Nephron (organoid): ENCODE data around the gene BATF3.

Experiments used
- H3K27ac Mint-ChIP-seq, 3 experiments: 2 replicates each; pipeline ENCODE4 v1.8.0; 2020; ENCODE audit warnings: mixed read lengths in 3 of 3, mild to moderate bottlenecking in 2 of 3, moderate library complexity in 1 of 3
- H3K27me3 Mint-ChIP-seq: 2 replicates; pipeline ENCODE4 v1.8.0; 2021; ENCODE audit warnings: low read depth, mild to moderate bottlenecking, moderate library complexity, mixed read lengths
- H3K36me3 Mint-ChIP-seq: 2 replicates; pipeline ENCODE4 v1.8.0; 2020; ENCODE audit warnings: low read depth, mixed read lengths
- H3K4me1 Mint-ChIP-seq: 2 replicates; pipeline ENCODE4 v1.8.0; 2020; ENCODE audit warnings: mixed read lengths
- H3K4me3 Mint-ChIP-seq, 3 experiments: 2 replicates each; pipeline ENCODE4 v1.8.0; 2020; ENCODE audit warnings: mild to moderate bottlenecking in 3 of 3, mixed read lengths in 3 of 3, moderate library complexity in 2 of 3
- H3K9me3 Mint-ChIP-seq: 2 replicates; pipeline ENCODE4 v1.8.0; 2020; ENCODE audit warnings: mixed read lengths
- TF ChIP-seq, protein P1 (sequence below), 3 experiments: fragments of 200-600 bp; sonication (generic); IDR thresholded peaks; one replicate each; pipeline ENCODE4 v1.5.0; 2021; ENCODE audit warnings: antibody characterized with exemption in 3 of 3; ENCODE audit not compliant: unreplicated experiment in 3 of 3

Gene BATF3

GRCh38 chr1:212651977-212652376 lies 47.7 kb downstream of the BATF3 start:
- Mint-ChIP-seq H3K36me3 (no peaks in the 10 kb centered on the region), H3K27me3 (peaks cover 4% of the 10 kb centered on the region), H3K27ac (no peak overlapping the region), H3K4me3 (no peak overlapping the region), H3K9me3 (no peaks in the 10 kb centered on the region), H3K4me1 (peaks cover 15% of the 10 kb centered on the region)
- TF ChIP-seq, protein P1, sequence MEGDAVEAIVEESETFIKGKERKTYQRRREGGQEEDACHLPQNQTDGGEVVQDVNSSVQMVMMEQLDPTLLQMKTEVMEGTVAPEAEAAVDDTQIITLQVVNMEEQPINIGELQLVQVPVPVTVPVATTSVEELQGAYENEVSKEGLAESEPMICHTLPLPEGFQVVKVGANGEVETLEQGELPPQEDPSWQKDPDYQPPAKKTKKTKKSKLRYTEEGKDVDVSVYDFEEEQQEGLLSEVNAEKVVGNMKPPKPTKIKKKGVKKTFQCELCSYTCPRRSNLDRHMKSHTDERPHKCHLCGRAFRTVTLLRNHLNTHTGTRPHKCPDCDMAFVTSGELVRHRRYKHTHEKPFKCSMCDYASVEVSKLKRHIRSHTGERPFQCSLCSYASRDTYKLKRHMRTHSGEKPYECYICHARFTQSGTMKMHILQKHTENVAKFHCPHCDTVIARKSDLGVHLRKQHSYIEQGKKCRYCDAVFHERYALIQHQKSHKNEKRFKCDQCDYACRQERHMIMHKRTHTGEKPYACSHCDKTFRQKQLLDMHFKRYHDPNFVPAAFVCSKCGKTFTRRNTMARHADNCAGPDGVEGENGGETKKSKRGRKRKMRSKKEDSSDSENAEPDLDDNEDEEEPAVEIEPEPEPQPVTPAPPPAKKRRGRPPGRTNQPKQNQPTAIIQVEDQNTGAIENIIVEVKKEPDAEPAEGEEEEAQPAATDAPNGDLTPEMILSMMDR (IDR thresholded peaks at IDR 0.05; ENCODE audit: unreplicated experiment in 3 of 3): no peak

DNA sequence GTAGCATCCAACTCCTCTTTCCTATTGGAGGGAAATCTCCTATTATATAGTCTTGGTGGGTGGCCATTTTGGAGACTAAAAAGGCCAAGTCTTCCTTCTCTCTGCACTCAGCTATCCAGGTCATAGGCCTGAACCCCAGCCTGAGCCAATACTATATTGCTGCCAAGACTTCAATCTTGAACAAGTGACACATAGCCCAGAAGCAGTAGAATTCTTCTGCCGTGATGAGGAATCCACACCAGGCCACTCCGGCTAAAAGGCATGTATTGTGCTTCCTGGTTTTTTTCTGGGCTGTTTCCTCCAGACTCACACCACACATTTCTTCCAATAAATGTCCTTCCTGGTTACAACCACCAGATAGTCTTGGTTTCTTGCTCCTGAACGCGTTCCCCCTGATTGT lies 48.1 kb downstream of the BATF3 start:
- Mint-ChIP-seq H3K27me3 (peaks cover 4% of the 10 kb centered on the region), H3K27ac (no peak overlapping the region), H3K4me3 (no peak overlapping the region), H3K4me1 (peaks cover 15% of the 10 kb centered on the region), H3K36me3 (no peaks in the 10 kb centered on the region), H3K9me3 (no peaks in the 10 kb centered on the region)
- TF ChIP-seq, protein P1 (IDR thresholded peaks at IDR 0.05; ENCODE audit: unreplicated experiment in 3 of 3): no peak

- Mint-ChIP-seq H3K27me3 (peaks cover 4% of the 10 kb centered on the region), H3K27ac (peak overlapping the region in 1 of 3 experiments; percentile 55), H3K36me3 (no peaks in the 10 kb centered on the region), H3K4me3 (no peak overlapping the region), H3K9me3 (no peaks in the 10 kb centered on the region), H3K4me1 (peaks cover 15% of the 10 kb centered on the region)
- TF ChIP-seq, protein P1 (IDR thresholded peaks at IDR 0.05; ENCODE audit: unreplicated experiment in 3 of 3): no peak
Measured at GRCh38 chr1:212650228-212650627, 49.4 kb downstream of the BATF3 start.

DNA sequence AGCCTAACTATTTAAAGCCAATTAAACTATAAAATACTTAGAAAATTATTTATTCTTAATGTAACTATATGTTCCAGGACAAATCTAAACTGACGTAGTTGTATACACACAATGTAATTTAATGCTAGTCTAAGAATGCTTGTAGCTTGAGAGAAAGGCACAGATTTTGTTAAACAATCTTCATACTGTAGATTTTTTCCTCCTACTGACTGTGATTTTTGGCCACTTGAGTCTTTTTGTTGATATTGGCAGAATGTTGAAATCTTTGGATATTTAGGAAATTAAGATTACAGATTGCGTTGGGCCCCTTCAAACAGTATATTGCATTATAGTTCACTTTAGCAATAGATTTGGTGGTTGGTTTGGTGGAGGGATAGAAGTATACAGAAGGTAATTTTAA lies 50.6 kb downstream of the BATF3 start:
- H3K27me3 Mint-ChIP-seq: peaks cover 2% of the 10 kb centered on the region
- H3K27ac Mint-ChIP-seq: peak overlapping the region in 2 of 3 experiments; percentile 42 to 57
- H3K9me3 Mint-ChIP-seq: no peaks in the 10 kb centered on the region
- no peak overlapping the region for H3K4me3 Mint-ChIP-seq
- H3K4me1 Mint-ChIP-seq: peaks cover 15% of the 10 kb centered on the region
- TF ChIP-seq, protein P1 (IDR thresholded peaks at IDR 0.05; ENCODE audit: unreplicated experiment in 3 of 3): no peak
- H3K36me3 Mint-ChIP-seq: no peaks in the 10 kb centered on the region

DNA sequence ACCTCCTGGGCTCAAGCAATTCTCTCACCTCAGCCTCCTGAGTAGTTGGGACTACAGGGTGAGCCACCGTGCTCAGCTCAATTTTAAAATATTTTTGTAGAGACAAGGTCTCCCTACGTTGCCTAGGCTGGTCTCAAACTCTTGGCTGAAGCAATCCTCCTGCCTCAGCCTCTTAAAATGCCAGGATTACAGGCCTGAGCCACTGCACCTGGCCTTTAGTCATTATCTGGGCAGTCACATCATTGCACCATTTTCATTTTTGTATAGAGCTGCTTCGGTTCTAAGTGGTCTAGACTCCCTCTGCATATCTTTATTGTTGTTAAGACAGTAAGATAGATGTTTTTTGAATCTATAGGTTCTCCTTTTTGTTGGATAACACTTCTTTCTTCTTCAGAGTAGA lies 51.2 kb downstream of the BATF3 start:
- no peaks in the 10 kb centered on the region for H3K9me3 Mint-ChIP-seq
- H3K4me3 Mint-ChIP-seq: no peak overlapping the region
- peak overlapping the region in 1 of 3 experiments; percentile 57 for H3K27ac Mint-ChIP-seq
- no peaks in the 10 kb centered on the region for H3K36me3 Mint-ChIP-seq
- TF ChIP-seq, protein P1 (IDR thresholded peaks at IDR 0.05; ENCODE audit: unreplicated experiment in 3 of 3): no peak
- H3K27me3 Mint-ChIP-seq: no peaks in the 10 kb centered on the region
- H3K4me1 Mint-ChIP-seq: peaks cover 15% of the 10 kb centered on the region

DNA sequence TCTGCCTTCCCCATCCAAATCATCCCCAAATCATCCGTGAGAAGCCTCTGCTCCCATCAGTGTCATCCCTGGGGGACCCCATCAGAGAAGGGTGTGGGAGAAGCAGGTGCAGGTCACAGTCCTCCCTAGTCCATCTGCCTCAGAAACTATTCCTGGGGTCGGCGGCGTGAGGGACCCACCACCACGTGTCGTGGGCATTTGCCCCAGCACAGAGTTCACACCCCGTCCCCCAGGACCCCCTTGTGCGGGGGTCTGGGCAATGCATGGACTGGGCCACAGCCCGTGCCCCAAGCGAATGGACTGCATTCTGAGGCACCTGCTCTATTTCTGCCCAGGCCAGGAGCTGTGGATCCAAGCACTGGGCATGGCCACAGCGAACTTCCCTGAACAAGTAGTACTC lies 52.6 kb downstream of the BATF3 start:
- Mint-ChIP-seq H3K27me3 (no peaks in the 10 kb centered on the region), H3K4me3 (no peak overlapping the region), H3K4me1 (peaks cover 15% of the 10 kb centered on the region), H3K36me3 (no peaks in the 10 kb centered on the region), H3K27ac (no peak overlapping the region), H3K9me3 (no peaks in the 10 kb centered on the region)
- TF ChIP-seq, protein P1 (IDR thresholded peaks at IDR 0.05; ENCODE audit: unreplicated experiment in 3 of 3): no peak
